OCI-LY1 (cell line): ENCODE results near the gene TBCEL.

Source experiments
- CTCF ChIP-seq: fragments of 200-600 bp; sonication (generic), shearing (Covaris generic); IDR thresholded peaks from 2 replicates; pipeline ENCODE4 v1.5.1; 2017; ENCODE audit warnings: mild to moderate bottlenecking, antibody characterized with exemption, low read length, moderate library complexity, mixed read lengths
- EZH2 ChIP-seq: fragments of 200-600 bp; sonication (generic), shearing (Covaris generic); IDR thresholded peaks from 2 replicates; pipeline ENCODE4 v1.8.0; 2017; ENCODE audit warnings: borderline replicate concordance, mixed run types, mild to moderate bottlenecking, antibody characterized with exemption, low read length, moderate library complexity, mixed read lengths

- no peak for TF ChIP-seq CTCF
- no peak for TF ChIP-seq EZH2
These were observed 103.9 kb downstream of the TBCEL start for GRCh38 chr11:121127809-121128208.
